Mesenchymal stem cell (in vitro differentiated cells and primary cell): ENCODE measurements around the gene EPHA10.
"Not testable (repeated sequence)": the region's sequence is repeated elsewhere in the genome, so short reads cannot be mapped to it uniquely, and the experiment has no call there.

Source experiments
- DNase-seq: peaks from one replicate; pipeline ENCODE4 v3.0.0-alpha.2; 2013
- H2AFZ ChIP-seq: one replicate; pipeline ENCODE4 v1.6.1; 2013; ENCODE audit warnings: low read depth, mild to moderate bottlenecking, control low read depth, inconsistent platforms, low read length, moderate library complexity
- H2AK5ac ChIP-seq: 2 replicates; pipeline ENCODE4 v1.6.1; 2013; ENCODE audit warnings: low read length, moderate library complexity, mild to moderate bottlenecking, inconsistent platforms; ENCODE audit not compliant: severe bottlenecking
- H2BK120ac ChIP-seq: one replicate; pipeline ENCODE4 v1.6.1; 2013; ENCODE audit warnings: low read depth, mild to moderate bottlenecking, inconsistent platforms, low read length, moderate library complexity
- H2BK12ac ChIP-seq, 2 experiments: one replicate each; pipeline ENCODE4 v1.6.1; 2013; ENCODE audit warnings: inconsistent platforms in 2 of 2, low read length in 2 of 2, mild to moderate bottlenecking in 2 of 2, moderate library complexity in 2 of 2, control low read depth in 1 of 2
- H2BK15ac ChIP-seq: one replicate; pipeline ENCODE4 v1.6.1; 2013; ENCODE audit warnings: mild to moderate bottlenecking, low read depth, inconsistent platforms; ENCODE audit not compliant: poor library complexity, severe bottlenecking
- H2BK5ac ChIP-seq: 2 replicates; pipeline ENCODE4 v1.6.1; 2013; ENCODE audit warnings: low read depth, mild to moderate bottlenecking, low read length, control low read depth, inconsistent platforms; ENCODE audit not compliant: poor library complexity, severe bottlenecking
- H3K14ac ChIP-seq, 2 experiments: one replicate each; pipeline ENCODE4 v1.6.1; 2013; ENCODE audit warnings: inconsistent platforms in 2 of 2, low read length in 2 of 2, control low read depth in 1 of 2, mild to moderate bottlenecking in 1 of 2, moderate library complexity in 1 of 2
- H3K18ac ChIP-seq, 2 experiments: one replicate each; pipeline ENCODE4 v1.6.1; 2013; ENCODE audit warnings: inconsistent platforms in 2 of 2, low read length in 2 of 2, control low read depth in 1 of 2, low read depth in 1 of 2, mild to moderate bottlenecking in 1 of 2
- H3K23ac ChIP-seq, 2 experiments: one replicate each; pipeline ENCODE4 v1.6.1; 2013; ENCODE audit warnings: inconsistent platforms in 2 of 2, low read length in 2 of 2, mild to moderate bottlenecking in 2 of 2, moderate library complexity in 2 of 2, control low read depth in 1 of 2
- H3K27ac ChIP-seq: 2 replicates; pipeline ENCODE4 v1.5.1; 2013; ENCODE audit warnings: mild to moderate bottlenecking, moderate library complexity, low read length, control low read depth, inconsistent platforms; ENCODE audit not compliant: poor library complexity, severe bottlenecking
- H3K27me3 ChIP-seq, 2 experiments: 2 replicates each; pipeline versions ENCODE4 v1.6.1 to v1.7.0; 2013; ENCODE audit warnings: low read length in 2 of 2, mild to moderate bottlenecking in 2 of 2, moderate library complexity in 2 of 2, control low read depth in 1 of 2, inconsistent platforms in 1 of 2; ENCODE audit not compliant: control insufficient read depth in 1 of 2, insufficient read depth in 1 of 2
- H3K36me3 ChIP-seq, 2 experiments: 2 replicates each; pipeline versions ENCODE4 v1.6.1 to v1.7.0; 2013; ENCODE audit warnings: low read length in 2 of 2, control low read depth in 1 of 2, inconsistent platforms in 1 of 2, low read depth in 1 of 2, mild to moderate bottlenecking in 1 of 2; ENCODE audit not compliant: insufficient read depth in 2 of 2, control insufficient read depth in 1 of 2
- H3K4ac ChIP-seq, 2 experiments: one replicate each; pipeline ENCODE4 v1.6.1; 2013; ENCODE audit warnings: inconsistent platforms in 2 of 2, low read length in 2 of 2, mild to moderate bottlenecking in 2 of 2, moderate library complexity in 2 of 2, control low read depth in 1 of 2, low read depth in 1 of 2
- H3K4me1 ChIP-seq: 2 replicates; pipeline ENCODE4 v1.6.1; 2013; ENCODE audit warnings: low read depth, low read length, control low read depth; ENCODE audit not compliant: control insufficient read depth, insufficient read depth
- H3K4me2 ChIP-seq: 2 replicates; pipeline ENCODE4 v1.6.1; 2013; ENCODE audit warnings: low read length, mild to moderate bottlenecking, inconsistent platforms; ENCODE audit not compliant: poor library complexity, severe bottlenecking
- H3K4me3 ChIP-seq, 2 experiments: 2 replicates each; pipeline versions ENCODE4 v1.5.1 to v1.7.0; 2013; ENCODE audit warnings: low read length in 2 of 2, mild to moderate bottlenecking in 2 of 2, control low read depth in 1 of 2, low read depth in 1 of 2; ENCODE audit not compliant: insufficient read depth in 1 of 2
- H3K79me1 ChIP-seq: replicated peaks from 2 replicates; pipeline ENCODE4 v1.6.1; 2013; ENCODE audit warnings: mild to moderate bottlenecking, control low read depth, low read length, inconsistent platforms; ENCODE audit not compliant: poor library complexity, severe bottlenecking
- H3K9ac ChIP-seq: 2 replicates; pipeline ENCODE4 v1.7.0; 2013; ENCODE audit warnings: mild to moderate bottlenecking, low read length, moderate library complexity
- H3K9me3 ChIP-seq: 2 replicates; pipeline ENCODE4 v1.7.0; 2013; ENCODE audit warnings: mild to moderate bottlenecking, low read length; ENCODE audit not compliant: control insufficient read depth
- H4K8ac ChIP-seq: one replicate; pipeline ENCODE4 v1.6.1; 2013; ENCODE audit warnings: inconsistent platforms, mild to moderate bottlenecking, low read length, moderate library complexity
- H4K91ac ChIP-seq: one replicate; pipeline ENCODE4 v1.6.1; 2013; ENCODE audit warnings: mild to moderate bottlenecking, low read length, inconsistent platforms
- WGBS: methylation state at CpG from one replicate; pipeline ENCODE4 v1.1.7; 2013; ENCODE audit warnings: mixed read lengths; 5-methylcytosine and 5-hydroxymethylcytosine counted together

Gene EPHA10

DNA sequence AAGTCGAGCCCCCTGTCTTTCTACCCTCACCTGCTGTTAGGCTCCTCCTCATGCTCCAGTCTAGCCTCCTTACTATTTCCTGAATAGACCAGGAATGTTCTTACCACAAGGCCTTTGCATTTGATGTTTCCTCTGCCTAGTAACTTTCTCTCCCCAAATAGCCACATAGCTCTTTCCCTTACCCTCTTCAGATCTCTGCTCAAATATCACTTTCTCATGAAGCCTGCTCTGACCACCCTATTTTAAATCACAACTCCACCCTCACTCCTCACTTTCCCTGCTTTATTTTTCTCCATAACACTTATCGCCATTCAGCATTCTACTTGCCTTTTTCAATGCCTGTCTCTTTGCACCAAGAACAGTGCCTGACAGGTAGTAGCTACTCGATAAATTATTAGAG is 79.2 kb downstream of the EPHA10 start:
- H3K14ac ChIP-seq = no peak overlapping the region
- no peak overlapping the region for H3K4me2 ChIP-seq
- no peak overlapping the region for H2AK5ac ChIP-seq
- peaks cover 13% of the 10 kb centered on the region for H3K79me1 ChIP-seq
- no peak overlapping the region for H3K18ac ChIP-seq
- no peaks in the 10 kb centered on the region for H3K9me3 ChIP-seq
- no peak overlapping the region for H2BK120ac ChIP-seq
- 91% methylated on average over 3 of the region's 3 CpGs for WGBS
- H3K23ac ChIP-seq = no peak overlapping the region
- H2BK15ac ChIP-seq = no peak overlapping the region
- no peak overlapping the region for H3K9ac ChIP-seq
- DNase-seq = no peak
- peaks cover 30 to 62% of the 10 kb centered on the region in 2 experiments for H3K36me3 ChIP-seq
- peaks cover 6% of the 10 kb centered on the region for H3K4me1 ChIP-seq
- no peak overlapping the region for H2AFZ ChIP-seq
- no peak overlapping the region for H4K91ac ChIP-seq
- no peak overlapping the region for H2BK5ac ChIP-seq
- H3K27me3 ChIP-seq = no peaks in the 10 kb centered on the region
- H3K4ac ChIP-seq = no peak overlapping the region
- no peak overlapping the region for H3K27ac ChIP-seq
- no peak overlapping the region for H4K8ac ChIP-seq
- no peak overlapping the region for H2BK12ac ChIP-seq
- H3K4me3 ChIP-seq = no peak overlapping the region

DNA sequence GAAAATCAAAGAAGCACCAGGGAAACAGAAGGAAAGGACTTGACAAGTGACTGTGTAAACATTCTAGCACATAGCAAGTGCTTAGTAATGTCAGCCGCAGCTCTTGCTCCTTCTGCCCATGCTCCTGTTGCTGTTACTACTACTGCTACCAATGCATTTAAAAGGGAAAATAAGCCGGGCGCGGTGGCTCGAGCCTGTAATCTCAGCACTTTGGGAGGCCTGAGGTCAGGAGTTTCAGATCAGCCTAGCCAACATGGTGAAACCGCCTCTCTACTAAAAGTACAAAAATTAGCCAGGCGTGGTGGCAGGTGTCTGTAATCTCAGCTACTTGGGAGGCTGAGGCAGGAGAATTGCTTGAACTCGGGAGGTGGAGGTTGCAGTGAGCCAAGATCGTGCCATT is 80.7 kb downstream of the EPHA10 start:
- peaks cover 34 to 65% of the 10 kb centered on the region in 2 experiments for H3K36me3 ChIP-seq

GRCh38 chr1:37682334-37682987 is 82.5 kb downstream of the EPHA10 start:
- Histone ChIP-seq H3K4me3 (no peak overlapping the region), H3K36me3 (peaks cover 31 to 60% of the 10 kb centered on the region in 2 experiments), H3K9ac (no peak overlapping the region), H3K4me1 (no peaks in the 10 kb centered on the region), H3K18ac (no peak overlapping the region), H3K4me2 (no peak overlapping the region), H3K27me3 (peaks cover 6% of the 10 kb centered on the region in 2 experiments), H2BK5ac (no peak overlapping the region), H2BK15ac (no peak overlapping the region), H3K9me3 (no peaks in the 10 kb centered on the region), H2BK120ac (no peak overlapping the region), H3K4ac (no peak overlapping the region), H4K8ac (no peak overlapping the region), H4K91ac (no peak overlapping the region), H2BK12ac (no peak overlapping the region), H3K27ac (no peak overlapping the region), H3K14ac (no peak overlapping the region), H2AK5ac (no peak overlapping the region), H3K79me1 (peaks cover 4% of the 10 kb centered on the region), H2AFZ (no peak overlapping the region), H3K23ac (no peak overlapping the region)
- 81% methylated on average over 5 of the region's 5 CpGs for WGBS
- DNase-seq = peak; percentile 72

More for the DNA sequence above, 80.7 kb downstream of the EPHA10 start:
- peaks cover 13% of the 10 kb centered on the region for H3K79me1 ChIP-seq
- H3K9ac ChIP-seq, H3K18ac ChIP-seq, DNase-seq, H2BK12ac ChIP-seq, H3K9me3 ChIP-seq, H2BK5ac ChIP-seq, H3K14ac ChIP-seq, H2AFZ ChIP-seq, H2BK120ac ChIP-seq, H4K8ac ChIP-seq, H2AK5ac ChIP-seq, H4K91ac ChIP-seq, H3K27me3 ChIP-seq, H3K27ac ChIP-seq, H3K23ac ChIP-seq, H3K4me1 ChIP-seq, H2BK15ac ChIP-seq, H3K4me2 ChIP-seq, H3K4me3 ChIP-seq, H3K4ac ChIP-seq: not testable (repeated sequence)
- WGBS = 97% methylated on average over 6 of the region's 9 CpGs

- Histone ChIP-seq H3K79me1 (no peaks in the 10 kb centered on the region), H3K9ac (no peak overlapping the region), H3K23ac (no peak overlapping the region), H2AK5ac (no peak overlapping the region), H3K4ac (no peak overlapping the region), H3K27ac (no peak overlapping the region), H3K4me3 (no peak overlapping the region), H3K9me3 (no peaks in the 10 kb centered on the region), H2BK120ac (no peak overlapping the region), H2AFZ (no peak overlapping the region), H2BK15ac (no peak overlapping the region), H3K36me3 (peaks cover 23 to 49% of the 10 kb centered on the region in 2 experiments), H2BK12ac (no peak overlapping the region), H4K91ac (no peak overlapping the region), H3K4me1 (no peaks in the 10 kb centered on the region), H4K8ac (no peak overlapping the region), H3K18ac (no peak overlapping the region), H3K27me3 (peaks cover 10 to 21% of the 10 kb centered on the region in 2 experiments), H3K4me2 (no peak overlapping the region), H3K14ac (no peak overlapping the region), H2BK5ac (no peak overlapping the region)
- DNase-seq = no peak
- WGBS = 98% methylated on average over 3 of the region's 3 CpGs
Measured at GRCh38 chr1:37680933-37681332, 84.0 kb downstream of the EPHA10 start.
